ENCODE data around the gene RHBDF1. TPM values are rescaled to one million over a fixed set of nuclear protein-coding genes. Genes with fewer than 3 reads are reported as not detected.

RHBDF1 gene
- polyA plus RNA-seq, 1 donor from 2014 or later = 0.21 TPM

GRCh38 chr16:64914-65255, 7.5 kb downstream of the RHBDF1 start:
- TF ChIP-seq REST (IDR thresholded peaks at IDR 0.05; ENCODE audit: borderline replicate concordance) (no peak), TAF1 (IDR thresholded peaks at IDR 0.05; ENCODE audit: low read depth) (no peak), RAD21 (conservative IDR thresholded peaks at IDR 0.05) (no peak), CTCF (IDR thresholded peaks at IDR 0.05; ENCODE audit: poor library complexity, severe bottlenecking) (no peak), EZH2 (IDR thresholded peaks at IDR 0.05; ENCODE audit: borderline replicate concordance, insufficient read depth, low read length, poor library complexity, severe bottlenecking) (no peak), SMC3 (conservative IDR thresholded peaks at IDR 0.05; ENCODE audit: poor library complexity) (no peak)
- Histone ChIP-seq H3K27me3 (ENCODE audit: insufficient read depth, low read depth, low read length) (no peaks in the 10 kb centered on the region), H3K4me3 (ENCODE audit: low read length) (no peak overlapping the region), H3K4me2 (ENCODE audit: low read length) (no peak overlapping the region), H2AFZ (ENCODE audit: low read depth, low read length) (no peak overlapping the region), H3K9me3 (ENCODE audit: low read length) (no peaks in the 10 kb centered on the region), H4K20me1 (ENCODE audit: insufficient read depth) (no peaks in the 10 kb centered on the region), H3K27ac (ENCODE audit: low read length) (no peak overlapping the region), H3K79me2 (replicated peaks; ENCODE audit: insufficient read depth, low read length) (no peaks in the 10 kb centered on the region), H3K9me2 (ENCODE audit: insufficient read depth, low read length) (no peaks in the 10 kb centered on the region), H3F3A (ENCODE audit: insufficient read depth, low read length, poor library complexity, severe bottlenecking) (no peaks in the 10 kb centered on the region), H3K36me3 (ENCODE audit: insufficient read depth, low read length) (no peaks in the 10 kb centered on the region), H3K9ac (ENCODE audit: low read length) (no peak overlapping the region)

GRCh38 chr16:63998-64913, 8.2 kb downstream of the RHBDF1 start:
- Histone ChIP-seq H3K36me3 (ENCODE audit: insufficient read depth, low read length) (no peaks in the 10 kb centered on the region), H2AFZ (ENCODE audit: low read depth, low read length) (no peak overlapping the region), H3K9me3 (ENCODE audit: low read length) (no peaks in the 10 kb centered on the region)

More at GRCh38 chr16:63998-64913, 8.2 kb downstream of the RHBDF1 start:
- Histone ChIP-seq H3K4me3 (ENCODE audit: low read length) (no peak overlapping the region), H3K9me2 (ENCODE audit: insufficient read depth, low read length) (no peaks in the 10 kb centered on the region), H3K27ac (ENCODE audit: low read length) (no peak overlapping the region), H3K79me2 (replicated peaks; ENCODE audit: insufficient read depth, low read length) (no peaks in the 10 kb centered on the region), H4K20me1 (ENCODE audit: insufficient read depth) (no peaks in the 10 kb centered on the region), H3F3A (ENCODE audit: insufficient read depth, low read length, poor library complexity, severe bottlenecking) (no peaks in the 10 kb centered on the region), H3K27me3 (ENCODE audit: insufficient read depth, low read depth, low read length) (no peaks in the 10 kb centered on the region), H3K9ac (ENCODE audit: low read length) (no peak overlapping the region), H3K4me2 (ENCODE audit: low read length) (no peak overlapping the region)
- no peak for TF ChIP-seq EP300 (conservative IDR thresholded peaks at IDR 0.05; ENCODE audit: poor library complexity, severe bottlenecking)
- TF ChIP-seq RAD21 (conservative IDR thresholded peaks at IDR 0.05) = no peak
- TF ChIP-seq MXI1 (conservative IDR thresholded peaks at IDR 0.05; ENCODE audit: poor library complexity, severe bottlenecking) = no peak
- no peak for TF ChIP-seq POLR2AphosphoS5 (IDR thresholded peaks at IDR 0.05)
- TF ChIP-seq TAF1 (IDR thresholded peaks at IDR 0.05; ENCODE audit: low read depth) = no peak
- TF ChIP-seq REST (IDR thresholded peaks at IDR 0.05; ENCODE audit: borderline replicate concordance) = no peak
- no peak for TF ChIP-seq EZH2 (IDR thresholded peaks at IDR 0.05; ENCODE audit: borderline replicate concordance, insufficient read depth, low read length, poor library complexity, severe bottlenecking)
- no peak for TF ChIP-seq CTCF (IDR thresholded peaks at IDR 0.05; ENCODE audit: poor library complexity, severe bottlenecking)
- TF ChIP-seq SMC3 (conservative IDR thresholded peaks at IDR 0.05; ENCODE audit: poor library complexity) = no peak
